GM19023 (cell line): ENCODE data around the gene AVPI1.
"Not testable (repeated sequence)": the region's sequence is repeated elsewhere in the genome, so short reads cannot be mapped to it uniquely, and the experiment has no call there.

Experiments used
- ATAC-seq: cut with Tn5 transposase; IDR thresholded peaks from one replicate; pipeline ENCODE4 v1.9.1; 2021; ENCODE audit warnings: mild to moderate bottlenecking, moderate library complexity; ENCODE audit not compliant: unreplicated experiment

AVPI1 gene

GRCh38 chr10:97642471-97643159 is 44.4 kb downstream of the AVPI1 start:
- ATAC-seq = not testable (repeated sequence)

DNA sequence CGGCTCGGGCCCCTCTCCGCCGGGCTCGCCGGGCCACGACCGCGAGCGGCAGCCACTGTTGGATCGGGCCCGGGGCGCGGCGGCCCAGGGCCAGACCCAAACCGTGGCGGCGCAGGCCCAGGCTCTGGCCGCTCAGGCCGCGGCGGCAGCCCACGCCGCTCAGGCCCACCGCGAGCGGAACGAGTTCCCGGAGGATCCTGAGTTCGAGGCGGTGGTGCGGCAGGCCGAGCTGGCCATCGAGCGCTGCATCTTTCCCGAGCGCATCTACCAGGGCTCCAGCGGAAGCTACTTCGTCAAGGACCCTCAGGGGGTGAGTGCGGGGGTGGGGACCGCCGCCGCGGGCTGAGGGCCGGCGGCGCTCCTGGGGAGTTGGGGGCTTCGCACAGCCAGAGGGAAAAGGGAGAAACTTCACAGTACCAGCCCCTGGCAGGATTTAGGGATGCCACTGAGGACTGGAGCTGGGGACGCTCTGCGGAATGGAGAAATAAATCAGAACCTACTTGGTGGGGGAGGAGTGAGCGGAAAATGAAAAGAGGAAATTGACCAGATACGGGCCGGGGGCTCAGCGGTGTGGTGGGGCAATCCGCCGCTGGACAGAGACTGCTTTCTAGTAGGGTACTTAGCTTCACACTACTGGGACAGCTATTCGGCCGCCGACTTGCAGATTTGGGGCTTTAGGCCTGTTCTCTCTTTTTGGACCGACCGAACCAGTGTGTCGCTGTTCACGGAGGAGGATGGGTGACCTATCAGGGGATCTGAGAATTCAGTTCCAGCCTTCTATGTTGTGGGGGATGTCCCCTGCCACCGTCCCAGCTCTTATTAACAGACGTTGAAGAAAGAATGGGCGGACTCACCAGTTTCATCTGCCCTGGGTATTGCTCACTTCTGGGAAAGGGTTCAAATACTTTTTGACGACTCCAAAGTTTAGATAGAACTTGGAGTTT is 45.9 kb downstream of the AVPI1 start:
- peak; percentile 12 for ATAC-seq

DNA sequence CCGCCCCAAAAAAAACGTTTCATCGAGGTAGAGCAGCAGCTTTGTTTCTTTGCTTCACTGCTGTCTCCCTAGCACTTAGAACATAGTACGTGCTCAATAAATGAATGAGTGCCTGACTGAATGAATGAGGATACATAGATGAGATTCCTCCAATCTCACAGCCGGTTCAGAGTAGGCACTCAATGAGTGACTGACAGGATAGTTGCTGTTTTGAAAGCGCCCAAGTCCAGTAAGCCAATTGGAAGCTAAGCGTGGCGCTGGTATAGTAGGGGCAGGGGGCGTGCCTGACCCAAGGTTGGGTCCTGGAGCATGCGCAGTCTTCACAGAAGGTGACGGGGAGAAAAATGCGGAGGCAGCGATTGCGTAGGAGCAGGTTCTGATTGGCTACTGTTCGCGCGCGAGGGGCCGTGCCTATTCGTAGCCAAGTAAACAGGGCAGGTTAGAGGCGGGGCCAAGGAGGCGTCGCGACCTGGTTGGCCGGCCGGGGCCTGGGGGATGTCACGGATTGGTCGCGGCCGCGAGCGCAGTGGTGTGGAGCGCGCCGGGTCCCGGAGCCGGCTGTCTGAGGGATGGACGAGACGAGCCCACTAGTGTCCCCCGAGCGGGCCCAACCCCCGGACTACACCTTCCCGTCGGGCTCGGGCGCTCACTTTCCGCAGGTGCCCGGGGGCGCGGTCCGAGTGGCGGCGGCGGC is 46.7 kb downstream of the AVPI1 start, which contains the start of gene PI4K2A:
Gene PI4K2A (plus strand): TSS at position 498 of the 694 bp plus-strand sequence. CDS start 72 bp downstream, at position 570.
- ATAC-seq = peak; percentile 99

GRCh38 chr10:97639090-97639489 is 48.0 kb downstream of the AVPI1 start:
- not testable (repeated sequence) for ATAC-seq

DNA sequence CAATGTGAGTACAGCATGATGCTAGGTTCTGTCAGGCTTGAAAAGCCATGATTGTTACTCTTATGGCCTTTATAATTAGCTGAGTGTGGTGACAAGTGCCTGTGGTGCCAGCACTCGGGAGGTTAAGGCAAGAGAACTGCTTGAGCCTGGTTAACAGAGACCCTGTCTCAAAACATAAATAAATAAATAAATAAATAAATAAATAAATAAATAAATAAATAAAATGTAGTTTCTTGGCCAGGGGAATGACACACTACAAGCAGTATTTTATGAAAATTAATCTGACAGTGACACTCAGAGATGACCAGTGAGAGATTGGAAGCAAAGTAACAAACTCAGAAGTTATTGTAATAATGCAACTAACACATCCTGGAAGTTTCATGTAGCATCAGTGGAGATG is 51.5 kb downstream of the AVPI1 start:
- ATAC-seq = no peak

- ATAC-seq = no peak
Measured at GRCh38 chr10:97633921-97634320, 53.1 kb downstream of the AVPI1 start.

- ATAC-seq = peak; percentile 99
Measured at GRCh38 chr10:97632949-97633884, 53.8 kb downstream of the AVPI1 start, which contains the start of gene MORN4. Gene MORN4 (minus strand): TSS chr10:97633500. CDS start chr10:97619653, 13,847 bp downstream.

DNA sequence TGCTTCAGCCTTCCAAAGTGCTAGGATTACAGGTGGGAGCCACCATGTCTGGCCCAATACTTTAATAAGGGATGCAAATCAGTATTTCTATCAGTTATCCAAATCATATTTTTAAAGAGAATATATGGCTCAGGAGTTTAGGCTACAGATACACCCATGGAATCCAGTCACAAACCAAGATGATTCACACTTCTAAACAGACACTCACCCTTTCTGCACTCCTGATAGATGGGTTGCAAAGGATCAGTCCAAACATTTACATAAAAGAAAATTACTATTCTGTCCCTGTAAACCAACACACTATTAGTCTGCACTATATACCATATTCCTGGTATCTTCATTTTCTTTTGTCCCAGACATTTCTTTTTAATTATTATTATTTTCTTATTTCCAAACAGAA is 55.9 kb downstream of the AVPI1 start:
- no peak for ATAC-seq

DNA sequence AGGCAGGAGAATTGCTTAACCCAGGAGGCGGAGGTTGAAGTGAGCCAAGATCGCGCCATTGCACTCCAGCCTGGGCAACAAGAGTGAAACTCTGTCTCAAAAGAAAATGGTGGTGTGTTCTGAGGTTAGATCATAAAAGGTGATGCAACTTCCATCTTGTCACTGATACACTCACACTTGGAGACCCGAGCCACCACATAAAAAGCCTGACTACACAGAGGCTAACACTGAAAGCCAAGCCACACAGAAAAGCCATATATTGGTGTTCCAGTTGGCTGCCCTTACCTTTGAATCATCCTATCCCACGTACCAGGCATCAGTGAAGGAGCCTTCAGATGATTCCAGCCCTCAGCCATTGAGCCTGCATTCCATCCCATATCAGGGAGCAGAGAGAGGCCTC is 57.8 kb downstream of the AVPI1 start:
- ATAC-seq = no peak

DNA sequence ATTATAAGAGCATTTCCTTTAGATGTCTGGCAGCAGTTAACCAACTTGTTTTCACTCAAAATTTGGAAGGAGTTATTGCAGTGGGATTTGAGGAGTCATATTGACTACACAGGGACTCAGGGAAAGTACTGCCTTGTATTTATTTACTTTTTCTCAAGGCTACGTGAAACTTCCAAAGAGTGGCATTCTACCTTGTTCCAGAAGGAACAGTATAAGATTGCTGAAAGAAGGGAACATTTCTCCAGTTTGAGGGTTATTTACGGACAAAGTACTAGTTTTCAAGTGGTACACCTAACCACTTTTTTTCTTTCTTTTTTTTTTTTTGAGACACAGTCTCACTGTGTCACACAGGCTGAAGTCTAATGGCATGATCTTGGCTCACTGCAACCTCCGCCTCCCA is 58.8 kb downstream of the AVPI1 start:
- no peak for ATAC-seq

DNA sequence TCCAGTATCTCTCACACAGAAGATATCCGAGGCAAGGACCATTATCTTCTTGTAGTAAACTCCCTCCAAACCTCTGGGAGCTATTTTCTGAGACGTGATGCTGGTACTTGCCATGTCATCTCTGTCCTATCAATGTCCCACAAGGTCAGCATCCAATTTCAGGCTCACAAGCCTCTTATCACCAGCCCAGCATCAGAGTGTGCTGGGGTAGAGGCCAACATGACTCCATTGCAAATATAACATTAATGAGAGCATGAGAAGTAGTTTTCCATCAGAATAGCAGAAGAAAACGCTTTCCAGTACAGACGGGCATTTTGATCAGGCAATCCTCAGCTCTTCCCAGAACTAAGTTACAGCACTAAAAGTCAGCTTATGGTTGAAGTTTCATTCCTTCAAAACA is 59.3 kb downstream of the AVPI1 start:
- no peak for ATAC-seq
